ENCODE data around the gene CAVIN1.
"Not testable (repeated sequence)": the region's sequence is repeated elsewhere in the genome, so short reads cannot be mapped to it uniquely, and the experiment has no call there.

The CAVIN1 gene

GRCh38 chr17:42372142-42372541, 50.9 kb downstream of the CAVIN1 start:
- no peak for DNase-seq

GRCh38 chr17:42368797-42369561, 54.1 kb downstream of the CAVIN1 start:
- not testable (repeated sequence) for DNase-seq

- not testable (repeated sequence) for DNase-seq
These were observed 54.7 kb downstream of the CAVIN1 start for GRCh38 chr17:42368310-42368709.

DNA sequence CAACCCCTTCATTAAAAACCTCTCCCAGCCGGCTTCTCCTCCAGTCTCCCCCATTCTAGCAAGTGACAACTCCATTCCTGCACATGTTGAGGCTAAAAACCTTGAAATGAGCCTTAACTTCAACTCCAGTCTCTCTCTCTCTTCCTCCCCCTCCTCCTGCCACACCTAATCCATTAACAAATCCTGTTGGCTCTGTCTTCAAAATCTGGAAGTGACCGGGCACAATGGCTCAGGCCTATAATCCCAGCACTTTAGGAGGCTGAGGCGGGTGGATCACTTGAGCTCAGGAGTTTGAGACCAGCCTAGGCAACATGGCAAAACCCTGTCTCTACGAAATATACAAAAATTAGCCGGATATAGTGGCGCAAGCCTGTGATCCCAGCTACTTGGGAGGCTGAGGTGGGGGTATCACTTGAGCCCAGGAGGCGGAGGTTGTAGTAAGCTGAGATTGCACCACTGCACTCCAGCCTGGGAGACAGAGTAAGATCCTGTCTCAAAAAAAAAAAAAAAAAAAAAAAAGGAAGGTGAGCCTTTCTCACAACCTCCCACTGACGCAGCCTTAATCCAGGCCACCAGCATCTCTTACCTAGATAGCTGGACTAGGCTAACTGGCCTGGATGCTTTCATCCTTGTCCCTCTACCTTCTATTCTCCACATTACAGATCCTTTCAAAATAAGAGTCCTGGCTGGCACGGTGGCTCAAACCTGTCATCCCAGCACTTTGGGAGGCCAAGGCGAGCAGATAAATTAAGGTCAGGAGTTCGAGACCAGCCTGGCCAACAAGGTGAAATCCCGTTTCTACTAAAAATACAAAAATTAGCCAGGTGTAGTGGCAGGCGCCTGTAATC, 56.7 kb downstream of the CAVIN1 start:
- DNase-seq = not testable (repeated sequence)

DNA sequence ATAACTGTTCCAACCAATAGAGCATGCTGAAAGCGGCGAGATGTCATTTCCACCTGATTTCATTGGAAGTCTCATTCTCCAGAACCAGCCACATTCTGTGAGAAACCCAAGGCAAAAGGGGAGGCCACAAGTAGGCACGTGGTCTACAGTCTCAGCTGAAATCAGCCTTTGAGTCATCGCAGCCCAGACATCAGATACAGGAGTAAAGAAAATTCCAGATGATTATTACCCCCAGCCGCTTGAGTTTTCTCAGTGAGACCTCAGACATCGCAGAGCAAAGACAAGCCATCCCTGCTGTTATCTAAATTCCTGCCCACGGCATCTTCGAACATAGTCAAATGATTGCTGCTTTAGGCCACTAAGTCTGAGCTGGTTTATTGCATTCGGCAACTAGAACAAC, 57.9 kb downstream of the CAVIN1 start:
- DNase-seq = no peak

- DNase-seq = no peak
These were observed 59.1 kb downstream of the CAVIN1 start for GRCh38 chr17:42363767-42364585.

- DNase-seq = no peak
These were observed 59.8 kb downstream of the CAVIN1 start for GRCh38 chr17:42363231-42363630.

DNA sequence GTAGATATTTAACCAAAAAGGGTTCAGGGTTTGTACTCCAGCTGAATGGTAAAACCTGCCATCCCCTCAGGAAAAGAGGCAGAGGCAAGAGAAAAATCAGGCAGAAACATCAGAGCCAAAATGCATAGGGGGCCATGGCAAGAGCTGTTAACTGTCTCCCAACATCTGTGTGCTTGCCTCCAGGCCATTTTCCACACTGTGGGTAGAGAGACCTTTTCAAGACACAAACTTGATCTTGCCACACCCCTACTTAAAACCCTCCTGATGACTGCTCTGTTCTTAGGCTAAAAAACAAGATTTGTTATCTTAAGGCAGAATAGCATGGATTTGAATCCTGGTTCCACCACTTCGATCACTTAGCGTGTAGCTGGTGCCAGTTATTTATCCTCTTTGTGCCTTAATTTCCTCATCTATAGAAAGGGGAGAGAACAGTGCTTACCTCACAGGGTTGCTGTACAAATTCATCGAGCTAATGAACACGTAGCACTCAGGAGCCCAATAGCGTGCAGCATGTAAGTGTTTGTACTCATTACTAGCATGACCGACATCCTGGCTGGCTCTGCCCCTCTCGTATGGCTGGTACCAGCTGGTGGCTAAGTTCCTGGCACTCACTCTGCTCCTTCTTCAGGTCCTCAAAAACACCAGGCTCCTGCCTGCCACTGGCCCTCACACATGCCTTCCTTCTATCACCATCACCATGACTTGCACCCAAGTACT, 60.7 kb downstream of the CAVIN1 start:
- peak in 1 of 2 experiments; percentile 25 for DNase-seq

DNA sequence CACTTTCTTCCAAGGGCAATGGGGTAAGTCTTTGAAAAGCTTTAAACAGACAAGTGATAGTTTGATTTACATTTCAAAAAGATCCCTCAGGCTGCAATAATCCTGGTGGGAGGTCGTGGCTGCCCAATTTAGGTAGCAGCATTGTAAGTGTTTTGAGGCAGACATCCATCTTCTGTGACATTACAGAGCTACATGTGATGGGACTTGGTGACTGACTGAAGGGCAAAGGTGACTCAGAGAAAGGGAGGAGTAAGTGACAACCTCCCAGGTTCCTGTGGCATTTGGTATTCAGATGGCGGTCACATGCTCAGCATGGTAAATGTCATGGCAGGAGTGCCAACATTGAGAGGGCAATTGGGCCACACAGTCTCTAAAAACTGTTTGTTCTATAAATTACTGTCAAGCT, 61.3 kb downstream of the CAVIN1 start:
- no peak for DNase-seq

GRCh38 chr17:42360388-42360787, 62.7 kb downstream of the CAVIN1 start:
- DNase-seq = not testable (repeated sequence)

GRCh38 chr17:42359133-42359532, 63.9 kb downstream of the CAVIN1 start:
- DNase-seq = no peak

DNA sequence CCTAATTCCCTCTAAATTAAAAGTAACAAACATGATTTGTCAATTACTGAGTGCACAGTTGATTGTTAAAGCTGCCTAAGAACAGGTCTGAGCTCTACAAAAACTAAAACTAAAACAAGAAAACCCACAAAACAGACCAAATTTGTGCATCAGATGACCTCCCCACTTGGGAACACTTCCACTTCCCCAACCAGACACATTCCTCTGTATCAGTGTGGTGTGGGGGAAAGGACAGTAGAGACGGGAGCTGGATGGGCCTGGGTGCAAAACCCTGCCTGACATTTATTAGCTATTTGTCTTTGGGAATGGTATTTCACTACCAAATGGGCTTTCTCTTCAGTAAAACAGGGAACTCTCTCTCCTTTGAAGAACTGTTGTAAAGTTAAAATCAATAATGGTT, 64.6 kb downstream of the CAVIN1 start:
- no peak for DNase-seq

GRCh38 chr17:42354956-42355843, 67.9 kb downstream of the CAVIN1 start:
- no peak for DNase-seq
